SHP77 treated with DMSO at 0.1 percent for 48 hours (cell line): Measurements from ENCODE around the gene OFD1.
"Not testable (repeated sequence)": the region's sequence is repeated elsewhere in the genome, so short reads cannot be mapped to it uniquely, and the experiment has no call there.

ENCODE experiments used
- DNase-seq: peaks from one replicate; lab custom pipeline; 2025; lab: John Stamatoyannopoulos, UW

Gene OFD1

DNA sequence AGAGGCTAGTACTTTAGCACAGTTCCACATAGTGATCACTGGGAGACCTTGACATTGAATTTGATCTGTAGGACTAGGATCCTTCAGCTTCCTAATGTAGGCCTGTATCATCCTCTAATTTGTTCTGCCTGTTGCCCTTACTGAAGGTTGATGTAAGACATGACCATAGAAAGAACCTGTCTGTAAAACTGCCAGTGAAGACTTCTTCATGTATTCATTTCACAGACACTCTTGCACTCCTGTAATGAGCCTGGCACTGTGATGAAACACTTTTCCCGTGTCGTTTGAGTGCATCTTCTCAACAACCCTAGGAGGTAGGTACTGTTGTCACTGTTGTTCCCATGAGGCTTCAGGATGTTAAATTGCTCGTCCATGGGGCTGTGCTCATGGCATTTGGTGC, 31.0 kb upstream of the OFD1 start:
- no peak for DNase-seq

GRCh38 chrX:13711141-13711540, 23.4 kb upstream of the OFD1 start:
- no peak for DNase-seq

GRCh38 chrX:13716455-13716854, 18.1 kb upstream of the OFD1 start:
- DNase-seq: no peak

DNA sequence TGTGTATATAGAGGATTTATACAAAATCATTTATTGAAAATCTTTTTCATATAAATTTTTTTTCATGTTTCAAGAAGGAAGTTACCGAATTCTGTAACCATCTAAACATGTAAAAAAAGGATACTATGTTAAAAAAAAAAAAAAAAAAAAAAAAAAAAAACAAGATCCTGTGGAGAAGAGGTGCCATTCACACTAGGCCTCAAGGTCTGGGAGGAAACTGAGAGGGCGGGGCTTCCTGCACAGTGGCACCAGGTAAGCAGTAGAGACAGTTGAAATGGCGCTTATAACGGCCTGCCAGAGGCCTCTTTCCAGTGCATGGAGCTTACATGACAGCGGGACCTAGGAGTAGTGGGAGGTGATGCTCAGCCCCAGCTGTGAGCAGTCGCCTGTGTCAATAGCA, 17.6 kb upstream of the OFD1 start:
- no peak for DNase-seq

GRCh38 chrX:13717700-13718472, 16.7 kb upstream of the OFD1 start:
- no peak for DNase-seq

- no peak for DNase-seq
Measured at GRCh38 chrX:13719192-13719856, 15.2 kb upstream of the OFD1 start.

GRCh38 chrX:13721371-13721770, 13.2 kb upstream of the OFD1 start:
- no peak for DNase-seq

GRCh38 chrX:13721819-13722519, 12.6 kb upstream of the OFD1 start:
- DNase-seq: no peak

DNA sequence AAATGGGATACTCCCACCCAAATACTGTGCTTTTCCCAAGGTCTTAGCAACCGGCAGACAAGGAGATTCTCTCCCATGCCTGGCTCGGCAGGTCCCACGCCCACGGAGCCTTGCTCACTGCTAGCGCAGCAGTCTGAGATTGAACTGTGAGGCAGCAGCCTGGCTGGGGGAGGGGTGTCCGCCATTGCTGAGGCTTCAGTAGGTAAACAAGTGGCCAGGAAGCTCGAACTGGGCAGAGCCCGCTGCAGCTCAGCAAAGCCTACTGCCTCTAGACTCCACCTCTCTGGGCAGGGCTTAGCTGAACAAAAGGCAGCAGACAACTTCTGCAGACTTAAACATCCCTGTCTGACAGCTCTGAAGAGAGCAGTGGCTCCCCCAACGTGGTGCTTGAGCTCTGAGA, 9.7 kb upstream of the OFD1 start:
- DNase-seq: not testable (repeated sequence)

GRCh38 chrX:13726583-13726982, 8.0 kb upstream of the OFD1 start:
- DNase-seq: not testable (repeated sequence)

- not testable (repeated sequence) for DNase-seq
Measured at GRCh38 chrX:13730523-13730922, 4.0 kb upstream of the OFD1 start.

DNA sequence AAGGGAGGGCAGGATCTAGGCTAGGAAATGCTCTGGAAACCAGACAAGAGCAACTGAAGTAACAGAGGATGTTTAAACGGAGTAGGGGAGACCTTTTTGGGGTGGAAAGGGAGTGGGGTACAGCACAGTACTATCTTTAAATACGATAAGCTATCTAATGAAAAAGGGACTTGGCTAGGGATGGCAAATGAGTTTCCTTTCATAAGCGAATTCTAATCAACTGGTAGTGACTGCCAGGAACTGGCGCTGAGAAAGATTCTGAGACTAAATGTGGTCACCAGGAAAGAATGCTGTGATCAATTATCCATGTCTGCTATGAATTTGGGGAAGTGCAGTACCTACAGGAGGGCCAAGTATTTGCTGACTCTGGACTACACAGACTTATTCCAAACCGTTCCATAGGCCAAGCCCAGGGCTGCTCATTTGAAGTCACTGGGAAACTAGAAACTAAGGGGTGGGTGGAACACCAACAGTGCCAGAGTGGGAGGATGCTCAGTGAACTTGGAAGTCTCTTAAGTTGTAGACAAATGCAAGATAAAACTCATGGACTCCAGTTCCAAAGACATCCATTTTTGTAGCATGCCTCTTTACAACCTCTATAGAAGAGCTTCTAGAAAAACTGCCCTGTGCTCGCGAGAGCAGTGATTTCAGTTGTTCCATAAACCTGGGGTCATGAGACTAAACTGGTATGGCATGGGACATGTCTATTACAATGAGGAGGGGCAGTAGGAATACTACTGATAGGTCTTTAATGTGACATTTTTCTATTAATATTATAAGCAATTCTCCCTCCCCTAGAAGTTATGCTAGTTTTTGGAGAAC, 2.1 kb upstream of the OFD1 start:
- DNase-seq: no peak

DNA sequence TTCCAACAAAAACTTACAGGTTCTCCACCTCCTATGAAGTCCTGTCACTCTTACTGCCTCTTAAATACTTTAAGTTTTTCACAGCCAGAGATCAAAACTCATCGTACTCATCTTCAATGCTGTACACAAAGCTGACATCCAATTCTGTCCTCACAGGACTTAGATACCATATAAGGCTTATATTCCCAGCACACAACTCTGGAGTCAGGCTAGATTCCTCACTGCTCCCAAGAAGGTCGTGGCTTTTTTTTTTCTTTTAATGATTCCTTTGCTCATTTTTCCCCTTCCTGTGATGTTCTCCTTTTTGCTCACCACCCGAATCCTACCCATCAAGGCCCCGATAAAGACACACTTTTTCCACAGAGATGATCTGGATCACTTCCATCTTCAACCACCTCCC, 1.0 kb upstream of the OFD1 start:
- DNase-seq: no peak

DNA sequence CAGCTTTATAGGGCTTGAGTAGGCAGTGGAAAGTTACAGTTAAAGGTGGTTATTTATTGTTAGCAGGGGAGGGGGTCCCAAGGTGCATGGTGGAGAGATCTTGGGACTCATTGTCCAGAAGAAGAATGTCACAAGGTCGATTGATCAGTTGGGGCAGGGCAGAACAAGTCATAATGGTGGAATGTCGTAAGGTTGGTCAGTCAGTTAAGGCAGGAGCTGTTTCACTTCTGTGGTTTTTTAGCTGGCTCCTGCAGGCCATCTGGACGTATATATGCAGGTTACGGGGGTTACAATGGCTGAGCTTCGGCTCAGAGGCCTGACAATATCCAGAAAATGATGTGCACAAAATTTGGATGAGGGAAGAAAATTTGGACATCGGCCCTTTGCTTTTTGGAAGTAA, 7.1 kb downstream of the OFD1 start:
- no peak for DNase-seq

GRCh38 chrX:13742397-13743176, 8.0 kb downstream of the OFD1 start:
- no peak for DNase-seq

- DNase-seq: no peak
Measured at GRCh38 chrX:13747836-13748235, 13.3 kb downstream of the OFD1 start.

DNA sequence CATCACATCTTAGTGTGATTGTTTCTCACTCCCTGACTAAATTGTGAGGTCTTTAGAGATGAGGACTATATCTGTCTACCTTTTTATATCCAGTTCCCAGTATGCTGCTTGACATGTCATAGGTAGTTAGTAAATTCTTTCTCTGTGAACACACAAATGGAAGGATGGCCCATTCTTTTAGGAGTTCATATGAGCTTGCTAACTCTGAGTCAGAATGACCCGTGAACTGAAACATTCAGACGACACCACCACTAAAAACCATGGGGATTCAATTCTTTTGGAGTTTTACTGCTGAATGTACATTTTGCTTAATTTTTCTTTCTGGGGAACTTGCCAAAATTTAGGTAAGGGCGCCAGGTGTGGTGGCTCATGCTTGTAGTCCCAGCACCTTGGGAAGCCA, 13.9 kb downstream of the OFD1 start:
- no peak for DNase-seq

DNA sequence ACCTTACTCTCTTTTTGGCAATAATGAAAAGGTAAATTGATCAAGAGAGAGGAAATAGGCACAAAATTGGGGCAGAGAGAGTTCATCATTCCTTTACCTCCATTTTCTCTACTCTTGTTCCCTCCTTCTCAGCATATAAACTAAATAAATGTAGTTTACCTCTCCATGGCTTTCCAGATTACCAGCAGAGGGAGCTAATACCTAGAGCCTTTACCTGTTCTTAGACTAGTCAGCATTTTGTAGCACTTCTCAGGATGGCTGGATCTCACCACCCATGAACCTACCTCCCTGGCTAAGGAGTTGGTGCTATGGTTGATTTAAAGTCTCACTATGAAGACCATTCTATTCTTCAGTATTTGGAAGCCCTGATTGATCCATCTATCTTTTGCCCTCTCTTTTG, 15.7 kb downstream of the OFD1 start:
- DNase-seq: peak; percentile 8

DNA sequence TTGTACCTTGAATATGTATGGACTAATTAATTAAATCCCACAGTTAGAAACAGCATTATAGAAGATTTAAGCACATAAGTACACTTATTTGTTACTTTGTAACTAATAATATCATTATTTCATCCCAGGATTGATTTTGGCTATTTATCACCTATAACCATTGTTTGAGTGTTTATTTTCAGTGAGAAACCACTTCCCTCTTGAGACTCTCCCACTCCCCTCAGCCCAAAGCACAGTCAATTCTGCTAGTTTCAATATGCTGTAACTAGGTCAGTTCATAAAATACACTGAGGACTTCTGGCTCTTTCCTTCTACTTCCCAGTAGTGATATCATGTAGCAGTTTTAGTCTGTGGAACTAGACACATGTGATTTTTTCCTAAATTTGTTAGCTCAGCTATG, 16.3 kb downstream of the OFD1 start:
- no peak for DNase-seq

DNA sequence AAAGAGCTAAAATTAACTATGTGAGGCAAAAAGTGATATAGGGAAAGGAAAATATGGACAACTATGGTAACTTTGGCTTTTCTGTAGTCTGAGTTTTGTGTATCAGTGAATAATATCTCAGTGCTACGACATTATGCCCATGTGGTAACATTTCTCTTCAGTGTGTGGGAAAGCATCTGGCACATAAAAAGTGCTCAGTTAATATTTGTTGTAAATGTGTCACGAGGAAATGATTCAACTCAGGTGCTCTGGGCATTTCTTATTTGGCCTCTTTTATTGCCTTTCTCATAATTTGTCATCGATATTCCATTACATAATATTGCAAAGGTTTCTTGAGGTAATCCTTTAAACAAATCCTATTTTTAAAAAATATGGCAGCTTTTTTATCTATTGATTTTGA, 17.6 kb downstream of the OFD1 start:
- no peak for DNase-seq

DNA sequence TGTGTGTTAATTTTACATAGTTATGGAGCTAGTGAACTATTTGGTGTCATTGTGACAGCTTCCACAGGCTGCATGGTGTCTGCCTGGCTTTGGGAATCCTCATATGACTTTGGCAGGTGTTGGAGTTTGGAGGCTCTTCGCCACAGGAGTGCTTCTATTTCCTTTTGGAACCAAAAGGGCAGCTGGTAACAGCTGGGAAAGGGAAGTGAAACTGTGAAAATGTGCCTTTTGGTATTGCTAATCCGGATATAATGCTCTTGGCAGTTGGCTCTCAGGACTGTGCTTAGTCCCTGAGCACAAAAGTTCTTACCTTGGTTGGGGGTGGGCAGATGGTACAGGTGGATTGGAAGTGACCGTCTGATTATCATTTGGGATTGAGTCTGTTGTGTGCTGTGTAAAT, 18.1 kb downstream of the OFD1 start:
- no peak for DNase-seq

- no peak for DNase-seq
Measured at GRCh38 chrX:13754765-13755164, 20.2 kb downstream of the OFD1 start.
